Measurements from ENCODE around the gene TCP11L1.
"Not testable (repeated sequence)": the region's sequence is repeated elsewhere in the genome, so short reads cannot be mapped to it uniquely, and the experiment has no call there.

The TCP11L1 gene

DNA sequence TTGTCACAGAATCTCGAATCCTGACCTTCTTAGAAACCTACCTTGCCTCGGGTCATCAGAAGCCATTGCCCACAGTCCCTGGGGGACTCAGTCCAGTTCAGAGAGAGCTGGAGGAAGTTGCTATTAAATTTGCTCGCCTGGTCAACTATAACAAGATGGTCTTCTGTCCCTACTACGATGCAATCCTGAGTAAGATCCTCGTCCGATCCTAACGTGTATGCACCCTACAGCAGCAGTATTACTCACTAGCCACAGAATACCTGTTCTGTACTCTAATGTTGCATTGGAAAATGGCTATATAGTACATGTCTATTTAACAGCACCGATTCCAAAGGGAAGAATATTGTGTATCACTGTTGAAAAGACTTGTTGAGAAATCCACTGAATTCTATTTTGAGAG lies 33.1 kb downstream of the TCP11L1 start:
- Mint-ChIP-seq H3K9me3 (no peaks in the 10 kb centered on the region), H3K27ac (no peak overlapping the region)

DNA sequence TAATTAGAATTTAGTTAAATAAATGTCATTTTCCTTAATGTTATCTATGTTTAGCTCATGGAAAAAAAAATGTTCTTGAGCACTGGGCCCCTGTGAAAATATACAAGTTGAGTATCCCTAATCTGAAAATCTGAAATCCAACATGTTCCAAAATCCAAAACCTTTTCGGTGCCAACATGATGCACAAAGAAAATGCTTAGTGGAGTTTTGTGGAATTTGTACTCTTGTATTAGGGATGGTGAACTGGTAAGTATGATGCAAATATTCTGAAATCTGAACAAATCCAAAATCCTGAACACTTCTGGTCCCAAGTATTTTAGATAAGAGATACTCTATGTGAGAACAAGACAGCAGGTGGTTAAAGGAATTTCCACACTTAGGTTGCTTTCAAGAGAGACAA lies 44.5 kb downstream of the TCP11L1 start:
- peaks cover 12% of the 10 kb centered on the region for H3K36me3 Mint-ChIP-seq
- H3K9me3 Mint-ChIP-seq: no peaks in the 10 kb centered on the region
- no peaks in the 10 kb centered on the region for H3K27me3 Mint-ChIP-seq
- no peak overlapping the region for H3K4me3 Mint-ChIP-seq
- no peaks in the 10 kb centered on the region for H3K4me1 Mint-ChIP-seq
- no peak overlapping the region for H3K27ac Mint-ChIP-seq

More for the DNA sequence above, 33.1 kb downstream of the TCP11L1 start:
- Mint-ChIP-seq H3K27me3 (no peaks in the 10 kb centered on the region), H3K4me1 (no peaks in the 10 kb centered on the region), H3K36me3 (peaks cover 22% of the 10 kb centered on the region), H3K4me3 (no peak overlapping the region)

DNA sequence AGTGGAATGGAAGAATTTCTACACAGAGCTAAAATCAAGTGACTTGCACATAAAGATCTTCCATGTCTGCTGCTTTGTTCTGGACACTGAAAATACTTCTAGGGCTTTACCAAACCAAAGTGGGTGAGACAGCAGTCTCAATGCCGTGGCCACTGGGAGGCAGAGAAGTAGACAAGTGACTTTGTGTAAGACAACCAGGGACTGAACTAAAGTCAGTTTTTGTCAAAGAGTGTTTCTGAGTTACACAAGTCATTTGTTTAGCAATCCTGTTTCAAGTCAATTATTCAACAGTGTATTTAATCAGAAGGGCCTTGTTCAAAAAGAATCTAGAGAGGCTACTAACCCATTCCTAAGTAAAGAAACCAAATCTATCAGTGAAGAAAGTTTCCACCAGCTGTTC lies 46.6 kb downstream of the TCP11L1 start:
- H3K27ac Mint-ChIP-seq: no peak overlapping the region
- H3K36me3 Mint-ChIP-seq: peaks cover 21% of the 10 kb centered on the region
- H3K4me1 Mint-ChIP-seq: no peaks in the 10 kb centered on the region
- H3K4me3 Mint-ChIP-seq: no peak overlapping the region
- H3K27me3 Mint-ChIP-seq: no peaks in the 10 kb centered on the region
- H3K9me3 Mint-ChIP-seq: no peaks in the 10 kb centered on the region

DNA sequence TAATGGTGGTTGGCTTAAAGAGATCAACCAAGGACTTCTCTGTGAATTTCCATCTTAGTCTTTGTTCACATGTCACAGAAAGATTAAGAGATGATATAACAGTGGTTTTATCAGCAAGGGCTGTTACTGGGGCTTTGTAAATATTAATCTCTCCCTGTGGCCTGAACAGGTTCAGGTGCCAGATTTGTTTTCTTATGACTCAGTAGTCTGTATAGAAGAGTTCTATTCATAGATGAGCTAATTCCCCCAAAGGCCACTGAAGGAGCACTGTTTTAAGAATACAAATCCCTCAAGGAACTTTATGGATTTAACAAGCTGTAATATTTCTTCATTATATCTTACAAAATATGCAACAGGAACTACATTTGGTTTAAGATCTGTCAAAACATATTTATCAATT lies 50.4 kb downstream of the TCP11L1 start:
- H3K27ac Mint-ChIP-seq: no peak overlapping the region
- no peaks in the 10 kb centered on the region for H3K4me1 Mint-ChIP-seq
- no peaks in the 10 kb centered on the region for H3K9me3 Mint-ChIP-seq
- no peak overlapping the region for H3K4me3 Mint-ChIP-seq
- peaks cover 21% of the 10 kb centered on the region for H3K36me3 Mint-ChIP-seq
- H3K27me3 Mint-ChIP-seq: no peaks in the 10 kb centered on the region

DNA sequence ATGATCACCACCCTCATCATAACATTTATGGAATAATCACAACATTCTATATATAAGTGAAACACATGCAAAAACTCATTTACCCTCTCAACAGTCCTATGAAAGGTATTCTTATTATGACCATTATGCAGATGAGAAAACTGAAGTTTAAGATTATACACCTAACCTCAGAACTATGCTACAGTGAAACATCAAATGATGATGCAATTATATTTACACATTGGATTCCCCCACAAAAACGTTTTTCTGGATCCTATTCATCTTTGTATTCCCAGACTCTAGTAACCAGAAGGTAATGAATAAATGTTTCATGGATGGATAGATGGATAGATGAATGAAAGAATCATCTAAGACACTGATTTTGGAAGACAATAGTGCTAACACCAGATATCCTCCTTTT lies 54.8 kb downstream of the TCP11L1 start:
- no peak overlapping the region for H3K4me3 Mint-ChIP-seq
- no peaks in the 10 kb centered on the region for H3K27me3 Mint-ChIP-seq
- no peak overlapping the region for H3K27ac Mint-ChIP-seq
- H3K4me1 Mint-ChIP-seq: no peaks in the 10 kb centered on the region
- peaks cover 30% of the 10 kb centered on the region for H3K36me3 Mint-ChIP-seq
- H3K9me3 Mint-ChIP-seq: no peaks in the 10 kb centered on the region

DNA sequence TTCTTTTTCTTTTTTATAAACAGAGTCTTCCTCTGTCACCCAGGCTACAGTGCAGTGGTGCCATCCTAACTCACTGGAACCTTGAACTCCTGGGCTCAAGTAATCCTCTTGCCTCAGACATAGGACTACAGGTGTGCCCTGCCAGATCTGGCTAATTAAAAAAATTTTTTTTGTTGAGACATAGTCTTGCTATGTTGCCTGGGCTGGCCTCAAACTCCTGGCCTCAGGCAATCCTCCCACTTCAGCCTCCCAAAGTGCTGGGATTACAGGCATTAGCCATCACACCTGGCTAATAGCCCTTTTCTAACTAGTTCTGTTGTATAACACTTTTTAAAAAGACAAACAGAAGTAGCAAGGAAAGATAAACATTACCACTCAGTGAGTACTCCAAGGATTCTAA lies 64.5 kb downstream of the TCP11L1 start:
- H3K27me3 Mint-ChIP-seq: no peaks in the 10 kb centered on the region
- H3K9me3 Mint-ChIP-seq: no peaks in the 10 kb centered on the region
- H3K4me1 Mint-ChIP-seq: no peaks in the 10 kb centered on the region
- H3K27ac Mint-ChIP-seq: no peak overlapping the region
- peaks cover 29% of the 10 kb centered on the region for H3K36me3 Mint-ChIP-seq
- H3K4me3 Mint-ChIP-seq: no peak overlapping the region

DNA sequence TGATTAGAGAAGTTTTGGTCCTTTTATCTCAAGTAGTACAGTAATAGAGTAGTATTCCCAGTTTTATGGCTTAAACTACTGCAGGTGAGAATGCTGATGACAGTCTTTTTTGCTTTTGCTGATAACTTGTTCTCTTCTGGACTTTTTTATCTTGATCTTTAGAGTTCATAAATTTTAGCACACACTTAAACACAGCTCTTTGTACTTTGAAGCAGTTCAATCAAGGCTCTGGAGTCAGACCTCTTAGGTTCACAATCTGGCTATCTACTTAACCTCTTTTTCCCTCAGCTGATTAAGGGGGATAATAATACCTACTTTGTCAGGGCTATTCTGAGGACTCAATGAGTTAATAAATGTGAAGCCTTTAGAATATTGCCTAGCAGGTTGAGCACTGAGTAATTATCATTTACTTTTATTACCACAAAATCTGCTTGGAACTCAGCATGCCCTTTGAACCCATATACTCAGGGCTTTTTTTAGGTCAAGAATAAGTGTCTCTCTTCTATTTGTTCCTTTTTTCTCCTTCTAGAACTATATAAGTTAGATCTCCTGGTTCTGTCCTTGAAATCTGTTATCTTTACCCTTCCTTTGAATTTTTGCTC lies 70.0 kb downstream of the TCP11L1 start:
- H3K27ac Mint-ChIP-seq: no peak overlapping the region
- H3K4me3 Mint-ChIP-seq: no peak overlapping the region
- H3K4me1 Mint-ChIP-seq: no peaks in the 10 kb centered on the region
- no peaks in the 10 kb centered on the region for H3K27me3 Mint-ChIP-seq
- H3K9me3 Mint-ChIP-seq: no peaks in the 10 kb centered on the region
- H3K36me3 Mint-ChIP-seq: peaks cover 9% of the 10 kb centered on the region

DNA sequence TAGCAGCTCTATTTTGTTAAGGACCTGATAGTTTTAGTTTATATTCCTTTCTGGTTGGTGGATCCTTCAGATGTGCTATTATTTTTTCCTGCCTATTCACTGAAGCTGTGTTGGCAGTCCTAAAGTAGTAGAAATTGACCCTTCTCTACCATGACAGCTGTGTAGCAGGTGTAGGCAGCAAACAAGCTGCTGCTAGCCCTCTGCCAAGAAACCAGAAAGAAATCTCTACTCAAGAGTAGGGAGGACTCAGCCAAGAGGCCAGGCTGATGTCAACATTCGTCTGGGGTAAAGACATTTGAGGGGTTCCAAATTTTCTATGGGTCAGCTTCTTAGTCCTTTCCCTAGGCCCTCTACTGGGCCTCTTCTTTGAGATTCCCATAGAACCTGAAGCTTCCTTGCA lies 70.7 kb downstream of the TCP11L1 start:
- no peaks in the 10 kb centered on the region for H3K27me3 Mint-ChIP-seq
- H3K9me3 Mint-ChIP-seq: no peaks in the 10 kb centered on the region
- no peaks in the 10 kb centered on the region for H3K4me1 Mint-ChIP-seq
- no peak overlapping the region for H3K27ac Mint-ChIP-seq
- H3K36me3 Mint-ChIP-seq: peaks cover 6% of the 10 kb centered on the region
- no peak overlapping the region for H3K4me3 Mint-ChIP-seq

DNA sequence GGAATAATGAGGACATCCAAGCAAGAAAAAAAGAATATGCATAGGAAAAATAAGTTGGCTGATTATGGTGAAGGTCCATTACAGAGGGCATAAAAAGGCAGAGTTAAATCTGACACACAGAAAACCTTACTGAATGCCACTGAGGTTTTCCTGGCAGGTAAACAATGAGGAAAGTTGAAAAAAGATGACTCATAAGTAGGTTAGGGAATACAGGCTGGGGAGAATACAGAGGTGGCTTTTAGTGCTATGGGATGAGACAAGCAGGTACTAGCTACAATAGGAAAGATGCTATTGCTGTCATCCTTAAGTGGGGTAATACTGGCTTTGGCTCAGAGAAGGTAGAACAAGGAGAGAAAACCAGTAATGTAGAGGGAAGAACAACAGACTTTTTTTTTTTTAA lies 77.2 kb downstream of the TCP11L1 start:
- Mint-ChIP-seq H3K4me1 (no peaks in the 10 kb centered on the region), H3K9me3 (no peaks in the 10 kb centered on the region), H3K4me3 (no peak overlapping the region), H3K27me3 (no peaks in the 10 kb centered on the region), H3K27ac (no peak overlapping the region), H3K36me3 (peaks cover 1% of the 10 kb centered on the region)

DNA sequence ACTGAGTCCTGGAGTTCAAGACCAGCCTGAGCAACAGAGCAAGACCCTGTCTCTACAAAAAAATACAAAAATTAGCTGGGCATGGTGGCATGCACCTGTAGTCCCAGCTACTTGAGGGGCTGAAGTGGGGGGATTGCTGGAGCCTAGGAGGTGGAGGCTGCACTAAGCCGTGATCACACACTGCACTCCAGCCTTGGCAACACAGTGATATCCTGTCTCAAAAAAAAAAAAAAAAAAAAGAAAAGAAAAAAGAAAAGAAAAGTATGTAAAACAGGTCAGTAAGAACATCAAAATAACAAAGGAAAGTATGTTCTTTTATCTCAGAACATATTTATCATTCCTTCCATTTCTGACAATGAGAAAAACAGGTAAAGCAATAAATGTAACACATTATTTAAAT lies 83.3 kb downstream of the TCP11L1 start:
- peaks cover 20% of the 10 kb centered on the region for H3K4me1 Mint-ChIP-seq
- H3K27ac Mint-ChIP-seq: not testable (repeated sequence)

More for the DNA sequence above, 83.3 kb downstream of the TCP11L1 start:
- H3K9me3 Mint-ChIP-seq, H3K4me3 Mint-ChIP-seq, H3K27me3 Mint-ChIP-seq: not testable (repeated sequence)
- H3K36me3 Mint-ChIP-seq: peaks cover 13% of the 10 kb centered on the region
